ENCODE data around the gene NDUFB6. TPM values are rescaled to one million over a fixed set of nuclear protein-coding genes. Genes with fewer than 3 reads are reported as not detected.
"Not testable (repeated sequence)": the region's sequence is repeated elsewhere in the genome, so short reads cannot be mapped to it uniquely, and the experiment has no call there.

NDUFB6 gene
- polyA plus RNA-seq, 12 donors = 26.9 to 67.7 (median 64.7) TPM; not detected in 1

- no peak for DNase-seq
Measured at GRCh38 chr9:32524892-32525708, 47.9 kb downstream of the NDUFB6 start.

GRCh38 chr9:32524558-32524891, 48.4 kb downstream of the NDUFB6 start:
- DNase-seq = not testable (repeated sequence)

GRCh38 chr9:32523910-32524309, 49.0 kb downstream of the NDUFB6 start:
- no peak for DNase-seq

DNA sequence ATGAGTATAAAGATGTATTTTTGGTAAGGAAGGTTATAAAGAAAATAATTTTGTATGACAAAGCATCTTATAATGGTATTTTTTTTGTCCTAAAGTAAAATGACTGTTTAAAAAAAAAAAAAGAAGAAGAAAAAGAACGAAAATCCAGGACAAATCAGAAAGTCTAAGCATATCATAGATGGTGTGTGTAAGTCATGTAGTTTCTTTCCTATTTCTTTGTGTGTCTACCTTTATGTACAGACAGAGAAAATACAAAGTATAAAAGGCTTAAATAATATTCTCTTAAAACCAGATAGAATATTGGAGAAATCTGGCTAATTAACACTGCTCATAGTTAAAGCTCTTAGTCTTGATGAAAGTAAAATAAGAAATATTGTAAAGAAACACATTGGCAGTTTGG, 54.7 kb downstream of the NDUFB6 start:
- no peak for DNase-seq

- no peak for DNase-seq
Measured at GRCh38 chr9:32516241-32516640, 56.7 kb downstream of the NDUFB6 start.

- DNase-seq = no peak
Measured at GRCh38 chr9:32508728-32509127, 64.2 kb downstream of the NDUFB6 start.

DNA sequence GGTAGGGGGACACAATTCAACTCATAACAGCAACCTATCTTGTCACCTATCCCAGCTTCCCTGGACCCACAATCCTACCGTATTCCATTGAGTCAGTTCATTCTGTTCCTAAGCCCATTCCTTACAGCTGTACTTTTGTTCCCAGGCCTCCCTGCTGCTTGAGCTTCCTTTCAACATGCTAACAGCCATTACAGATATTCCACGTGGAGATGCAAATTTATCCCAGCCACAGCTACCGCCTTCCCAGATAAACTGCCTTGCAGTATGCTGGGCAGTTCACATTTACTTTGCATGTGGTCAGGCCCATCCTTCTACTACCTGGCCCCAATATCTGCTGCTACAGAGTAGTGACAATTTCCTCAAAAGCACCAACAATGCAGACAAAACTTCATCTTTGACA, 70.0 kb downstream of the NDUFB6 start:
- DNase-seq = no peak

Other genes with a start within 250 kb of the NDUFB6 start
- 10 to 100 TPM in 11 of 12 donors, not detected in 1; 14.2 to 31.0 (median 26.7) TPM for gene ACO1, start 188.5 kb downstream of the NDUFB6 start, polyA plus RNA-seq (ENCODE audit: insufficient read length in 12 of 12)
- gene RIGI, start 47.0 kb downstream of the NDUFB6 start, polyA plus RNA-seq (ENCODE audit: insufficient read length in 12 of 12) = 10 to 100 TPM in 1 of 12 donors, 1 to 10 TPM in 10, not detected in 1; 3.3 to 10.5 (median 7.4) TPM
- gene SMIM27, start 20.8 kb downstream of the NDUFB6 start, polyA plus RNA-seq (ENCODE audit: insufficient read length in 12 of 12) = 10 to 100 TPM in 7 of 12 donors, 1 to 10 TPM in 4, not detected in 1; 8.4 to 13.4 (median 10.6) TPM
- 10 to 100 TPM in 11 of 12 donors, not detected in 1; 17.4 to 28.3 (median 21.2) TPM for gene TOPORS, start 20.6 kb downstream of the NDUFB6 start, polyA plus RNA-seq (ENCODE audit: insufficient read length in 12 of 12)
- under 1 TPM in 7 of 12 donors, not detected in 5; 0.03 to 0.08 (median 0.05) TPM for gene TAF1L, start 62.5 kb upstream of the NDUFB6 start, polyA plus RNA-seq (ENCODE audit: insufficient read length in 12 of 12)
- 1 to 10 TPM in 5 of 12 donors, under 1 TPM in 5, not detected in 2; 0.48 to 2.5 (median 1.0) TPM for gene TMEM215, start 210.4 kb upstream of the NDUFB6 start, polyA plus RNA-seq (ENCODE audit: insufficient read length in 12 of 12)

All from muscle of arm (tissue), 12 donors.